ENCODE measurements around the gene ALPK3. TPM values are rescaled to one million over a fixed set of nuclear protein-coding genes. Genes with fewer than 3 reads are reported as not detected.

ALPK3 gene
- total RNA-seq, 4 donors from 2014 or later = 0.88 to 6.3 (median 3.4) TPM

DNA sequence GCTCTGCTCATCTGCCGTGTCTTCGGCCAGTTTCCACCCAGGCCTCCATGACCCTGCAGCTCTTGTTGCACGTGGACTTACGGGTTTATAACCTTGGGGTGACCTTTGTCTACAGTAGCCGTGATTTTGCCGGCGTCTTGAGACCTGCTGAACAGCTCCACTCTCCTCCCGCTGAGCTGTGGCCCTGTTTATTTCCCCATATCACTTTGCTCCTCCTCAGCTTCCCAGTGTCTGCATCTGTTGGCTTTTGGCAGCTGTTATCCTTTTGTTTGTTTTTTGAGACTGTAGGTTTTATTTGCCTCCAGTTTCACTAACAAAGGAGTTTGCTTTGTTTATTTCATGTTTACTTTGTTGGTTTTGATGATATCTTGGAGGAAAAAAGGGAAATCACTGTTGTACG is 38.0 kb downstream of the ALPK3 start:
- no peak overlapping the region for H3K4me3 ChIP-seq
- H3K27ac ChIP-seq = no peak overlapping the region
- H3K27me3 ChIP-seq = no peaks in the 10 kb centered on the region
- H3K9me3 ChIP-seq = no peaks in the 10 kb centered on the region
- no peaks in the 10 kb centered on the region for H3K4me1 ChIP-seq
- no peaks in the 10 kb centered on the region for H3K36me3 ChIP-seq
- intact Hi-C loops (cut with DNase I; ENCODE audit: low total_unique reads) = loop anchor here (10.0 kb wide), 1 partner anchor 90 kb away; no protein-coding TSS in a partner anchor
- no peak for DNase-seq
- no peak for TF ChIP-seq POLR2A (IDR thresholded peaks at IDR 0.05)
- TF ChIP-seq, protein P1, sequence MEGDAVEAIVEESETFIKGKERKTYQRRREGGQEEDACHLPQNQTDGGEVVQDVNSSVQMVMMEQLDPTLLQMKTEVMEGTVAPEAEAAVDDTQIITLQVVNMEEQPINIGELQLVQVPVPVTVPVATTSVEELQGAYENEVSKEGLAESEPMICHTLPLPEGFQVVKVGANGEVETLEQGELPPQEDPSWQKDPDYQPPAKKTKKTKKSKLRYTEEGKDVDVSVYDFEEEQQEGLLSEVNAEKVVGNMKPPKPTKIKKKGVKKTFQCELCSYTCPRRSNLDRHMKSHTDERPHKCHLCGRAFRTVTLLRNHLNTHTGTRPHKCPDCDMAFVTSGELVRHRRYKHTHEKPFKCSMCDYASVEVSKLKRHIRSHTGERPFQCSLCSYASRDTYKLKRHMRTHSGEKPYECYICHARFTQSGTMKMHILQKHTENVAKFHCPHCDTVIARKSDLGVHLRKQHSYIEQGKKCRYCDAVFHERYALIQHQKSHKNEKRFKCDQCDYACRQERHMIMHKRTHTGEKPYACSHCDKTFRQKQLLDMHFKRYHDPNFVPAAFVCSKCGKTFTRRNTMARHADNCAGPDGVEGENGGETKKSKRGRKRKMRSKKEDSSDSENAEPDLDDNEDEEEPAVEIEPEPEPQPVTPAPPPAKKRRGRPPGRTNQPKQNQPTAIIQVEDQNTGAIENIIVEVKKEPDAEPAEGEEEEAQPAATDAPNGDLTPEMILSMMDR (IDR thresholded peaks at IDR 0.05) = no peak

DNA sequence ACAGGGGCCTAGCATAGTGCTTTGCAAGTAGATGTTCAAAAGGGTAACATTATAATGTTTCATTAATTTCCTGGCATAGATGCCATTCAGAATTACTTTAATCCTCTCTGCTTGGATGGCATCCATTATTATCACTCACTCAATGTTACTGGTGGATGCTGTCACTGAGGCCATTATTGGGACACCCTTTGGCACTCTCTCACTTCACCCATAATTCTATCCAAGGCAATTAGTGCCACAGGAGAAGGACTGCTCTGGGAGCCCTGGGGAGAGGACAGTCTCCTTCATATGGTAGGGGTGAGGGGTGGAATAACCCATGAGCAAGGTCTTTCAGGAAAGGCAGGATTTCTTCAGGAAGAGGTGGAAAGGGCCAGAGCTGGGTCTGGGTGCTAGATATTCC is 38.6 kb downstream of the ALPK3 start:
- TF ChIP-seq POLR2A (IDR thresholded peaks at IDR 0.05) = no peak
- TF ChIP-seq, protein P1 (IDR thresholded peaks at IDR 0.05) = no peak
- H3K4me1 ChIP-seq = no peaks in the 10 kb centered on the region
- H3K9me3 ChIP-seq = no peaks in the 10 kb centered on the region
- no peak for DNase-seq
- H3K4me3 ChIP-seq = no peak overlapping the region
- intact Hi-C loops (cut with DNase I; ENCODE audit: low total_unique reads) = loop anchor here (10.0 kb wide), 1 partner anchor 89 kb away; no protein-coding TSS in a partner anchor
- no peak overlapping the region for H3K27ac ChIP-seq
- no peaks in the 10 kb centered on the region for H3K27me3 ChIP-seq
- no peaks in the 10 kb centered on the region for H3K36me3 ChIP-seq

DNA sequence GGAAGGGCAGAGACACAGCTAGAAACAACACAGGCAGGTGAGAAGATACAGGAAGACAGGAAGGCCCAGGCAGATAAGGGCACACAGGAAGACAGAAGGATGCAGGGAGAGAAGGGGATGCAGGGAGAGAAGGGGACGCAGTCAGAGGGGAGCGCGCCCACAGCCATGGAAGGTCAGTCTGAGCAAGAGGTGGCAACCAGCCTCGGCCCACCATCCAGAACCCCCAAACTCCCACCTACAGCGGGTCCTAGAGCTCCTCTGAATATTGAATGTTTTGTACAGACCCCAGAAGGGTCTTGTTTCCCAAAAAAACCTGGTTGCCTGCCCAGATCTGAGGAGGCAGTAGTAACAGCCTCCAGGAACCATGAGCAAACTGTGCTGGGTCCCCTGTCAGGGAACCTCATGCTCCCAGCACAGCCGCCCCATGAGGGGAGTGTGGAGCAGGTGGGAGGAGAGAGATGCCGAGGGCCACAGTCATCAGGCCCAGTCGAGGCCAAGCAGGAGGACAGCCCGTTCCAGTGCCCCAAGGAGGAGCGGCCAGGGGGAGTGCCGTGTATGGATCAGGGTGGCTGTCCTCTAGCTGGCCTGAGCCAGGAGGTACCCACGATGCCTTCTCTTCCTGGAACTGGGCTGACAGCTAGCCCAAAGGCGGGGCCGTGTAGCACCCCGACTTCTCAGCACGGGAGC is 39.7 kb downstream of the ALPK3 start:
- Histone ChIP-seq H3K27ac (no peak overlapping the region), H3K4me3 (no peak overlapping the region), H3K4me1 (no peaks in the 10 kb centered on the region), H3K27me3 (no peaks in the 10 kb centered on the region), H3K36me3 (no peaks in the 10 kb centered on the region), H3K9me3 (no peaks in the 10 kb centered on the region)
- intact Hi-C loops (cut with DNase I; ENCODE audit: low total_unique reads) = loop anchor here (10.0 kb wide), 1 partner anchor 88 kb away; no protein-coding TSS in a partner anchor
- DNase-seq = no peak
- TF ChIP-seq, protein P1 (IDR thresholded peaks at IDR 0.05) = no peak
- TF ChIP-seq POLR2A (IDR thresholded peaks at IDR 0.05) = no peak

DNA sequence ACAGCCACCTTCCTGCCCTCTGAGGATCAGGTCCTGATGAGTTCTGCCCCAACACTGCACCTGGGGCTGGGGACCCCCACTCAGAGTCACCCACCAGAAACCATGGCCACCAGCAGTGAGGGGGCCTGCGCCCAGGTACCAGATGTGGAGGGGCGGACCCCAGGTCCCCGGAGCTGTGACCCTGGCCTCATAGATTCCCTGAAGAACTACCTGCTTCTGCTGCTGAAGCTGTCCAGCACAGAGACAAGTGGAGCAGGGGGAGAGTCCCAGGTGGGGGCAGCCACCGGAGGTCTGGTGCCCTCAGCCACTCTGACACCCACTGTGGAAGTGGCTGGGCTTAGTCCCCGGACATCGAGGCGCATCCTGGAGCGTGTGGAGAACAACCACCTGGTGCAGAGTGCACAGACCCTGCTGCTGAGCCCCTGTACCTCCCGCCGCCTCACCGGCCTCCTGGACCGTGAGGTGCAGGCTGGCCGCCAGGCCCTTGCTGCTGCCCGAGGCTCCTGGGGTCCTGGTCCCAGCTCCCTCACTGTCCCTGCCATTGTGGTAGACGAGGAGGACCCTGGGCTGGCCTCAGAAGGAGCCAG is 40.4 kb downstream of the ALPK3 start:
- intact Hi-C loops (cut with DNase I; ENCODE audit: low total_unique reads) = loop anchor here (10.0 kb wide), 1 partner anchor 87 kb away; no protein-coding TSS in a partner anchor
- TF ChIP-seq, protein P1 (IDR thresholded peaks at IDR 0.05) = no peak
- TF ChIP-seq POLR2A (IDR thresholded peaks at IDR 0.05) = no peak
- no peaks in the 10 kb centered on the region for H3K27me3 ChIP-seq
- H3K4me1 ChIP-seq = no peaks in the 10 kb centered on the region
- H3K36me3 ChIP-seq = no peaks in the 10 kb centered on the region
- no peak for DNase-seq
- no peaks in the 10 kb centered on the region for H3K9me3 ChIP-seq
- no peak overlapping the region for H3K4me3 ChIP-seq
- no peak overlapping the region for H3K27ac ChIP-seq

DNA sequence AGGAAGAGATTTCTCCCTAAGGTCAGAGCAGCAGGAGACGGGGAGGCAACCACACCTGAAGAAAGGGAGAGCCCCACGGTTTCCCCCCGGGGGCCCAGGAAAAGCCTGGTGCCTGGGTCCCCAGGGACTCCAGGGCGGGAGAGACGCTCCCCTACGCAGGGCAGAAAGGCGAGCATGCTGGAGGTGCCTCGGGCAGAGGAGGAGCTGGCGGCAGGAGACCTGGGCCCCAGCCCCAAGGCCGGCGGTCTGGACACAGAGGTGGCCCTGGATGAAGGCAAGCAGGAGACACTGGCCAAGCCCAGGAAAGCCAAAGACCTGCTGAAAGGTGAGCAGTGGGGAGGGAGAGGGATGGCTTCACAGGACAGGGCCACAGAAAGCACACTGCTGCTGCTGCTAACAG is 41.1 kb downstream of the ALPK3 start:
- H3K36me3 ChIP-seq = no peaks in the 10 kb centered on the region
- no peak overlapping the region for H3K4me3 ChIP-seq
- H3K9me3 ChIP-seq = no peaks in the 10 kb centered on the region
- H3K4me1 ChIP-seq = no peaks in the 10 kb centered on the region
- H3K27me3 ChIP-seq = no peaks in the 10 kb centered on the region
- H3K27ac ChIP-seq = no peak overlapping the region
- no peak for DNase-seq
- intact Hi-C loops (cut with DNase I; ENCODE audit: low total_unique reads) = loop anchor here (10.0 kb wide), 1 partner anchor 87 kb away; no protein-coding TSS in a partner anchor
- TF ChIP-seq POLR2A (IDR thresholded peaks at IDR 0.05) = no peak
- TF ChIP-seq, protein P1 (IDR thresholded peaks at IDR 0.05) = no peak
